IMR-90 (cell line): ENCODE measurements around the gene ARHGAP32. TPM values are rescaled to one million over a fixed set of nuclear protein-coding genes. Genes with fewer than 3 reads are reported as not detected.

Source experiments
- ATAC-seq: fragments of 200-7000 bp; cut with Tn5 transposase; 2 replicates; pipeline ENCODE4 v1.9.1; 2020; ENCODE audit warnings: low read depth, mild to moderate bottlenecking, moderate library complexity
- BruUV-seq: library from RNA; stranded (reverse); fragments of 400-500 nt; replicated peaks from 2 replicates; lab custom pipeline; 2021; lab: Mats Ljungman, UMichigan
- CTCF ChIA-PET: fragments of 300-600 bp; formaldehyde crosslinking; extraction: SDS; loops from one replicate; lab custom pipeline; 2021; ENCODE audit warnings: antibody characterized with exemption; lab: Yijun Ruan, JAX
- POLR2A ChIA-PET: fragments of 300-600 bp; sonication (Branson Sonifier 250); formaldehyde crosslinking; loops from one replicate; lab custom pipeline; 2022; ENCODE audit warnings: antibody characterized with exemption; ENCODE audit not compliant: unreplicated experiment; lab: Charles Lee
- DNase-seq: peaks from one replicate; pipeline ENCODE4 v3.0.0; 2013
- H2AFZ ChIP-seq: replicated peaks from 2 replicates; pipeline ENCODE3; 2013; ENCODE audit warnings: low read length, mild to moderate bottlenecking; ENCODE audit not compliant: poor library complexity
- H2AK5ac ChIP-seq: 2 replicates; pipeline ENCODE4 v1.6.1; 2013; ENCODE audit warnings: low read depth, low read length, inconsistent platforms
- H2AK9ac ChIP-seq: replicated peaks from 2 replicates; pipeline ENCODE3; 2013; ENCODE audit warnings: mild to moderate bottlenecking, low read depth, low read length, moderate library complexity; ENCODE audit not compliant: poor library complexity
- H2BK120ac ChIP-seq: 2 replicates; pipeline ENCODE4 v1.6.1; 2013; ENCODE audit warnings: low read depth, low read length, inconsistent platforms
- H2BK15ac ChIP-seq: 3 replicates; pipeline ENCODE4 v1.6.1; 2013; ENCODE audit warnings: low read depth, low read length, inconsistent platforms
- H2BK20ac ChIP-seq: 2 replicates; pipeline ENCODE4 v1.6.1; 2013; ENCODE audit warnings: low read depth, mild to moderate bottlenecking, inconsistent platforms, low read length, moderate library complexity
- H2BK5ac ChIP-seq: 2 replicates; pipeline ENCODE4 v1.6.1; 2013; ENCODE audit warnings: mild to moderate bottlenecking, low read depth, low read length, inconsistent platforms; ENCODE audit not compliant: poor library complexity, severe bottlenecking
- H3K14ac ChIP-seq: replicated peaks from 2 replicates; pipeline ENCODE4 v1.6.1; 2013; ENCODE audit warnings: low read depth, low read length, inconsistent platforms
- H3K18ac ChIP-seq: 2 replicates; pipeline ENCODE4 v1.6.1; 2013; ENCODE audit warnings: low read depth, low read length, control low read depth
- H3K23ac ChIP-seq: 2 replicates; pipeline ENCODE4 v1.6.1; 2013; ENCODE audit warnings: low read depth, low read length, inconsistent platforms
- H3K27ac ChIP-seq: 2 replicates; pipeline ENCODE4 v1.5.1; 2013; ENCODE audit warnings: mild to moderate bottlenecking, control low read depth, low read length; ENCODE audit not compliant: insufficient read depth
- H3K27me3 ChIP-seq: 2 replicates; pipeline ENCODE4 v1.6.1; 2013; ENCODE audit warnings: low read length; ENCODE audit not compliant: control insufficient read depth, insufficient read depth
- H3K36me3 ChIP-seq: 2 replicates; pipeline ENCODE4 v1.6.1; 2013; ENCODE audit warnings: low read length, mixed read lengths; ENCODE audit not compliant: control insufficient read depth, insufficient read depth
- H3K4ac ChIP-seq: 2 replicates; pipeline ENCODE4 v1.6.1; 2013; ENCODE audit warnings: low read depth, low read length, inconsistent platforms
- H3K4me1 ChIP-seq: 2 replicates; pipeline ENCODE4 v1.6.1; 2013; ENCODE audit warnings: low read length, mixed read lengths; ENCODE audit not compliant: control insufficient read depth, insufficient read depth
- H3K4me2 ChIP-seq: 2 replicates; pipeline ENCODE4 v1.6.1; 2013; ENCODE audit warnings: low read depth, mild to moderate bottlenecking, control low read depth, low read length, moderate library complexity
- H3K4me3 ChIP-seq: 2 replicates; pipeline ENCODE4 v1.5.1; 2013; ENCODE audit warnings: low read depth, mild to moderate bottlenecking, control low read depth, low read length, moderate library complexity; ENCODE audit not compliant: insufficient read depth
- H3K56ac ChIP-seq: 2 replicates; pipeline ENCODE4 v1.6.1; 2013; ENCODE audit warnings: low read length, inconsistent platforms; ENCODE audit not compliant: insufficient read depth; ENCODE audit errors: extremely low read depth
- H3K79me1 ChIP-seq, 2 experiments: 2 replicates each; pipeline ENCODE4 v1.6.1; 2013; ENCODE audit warnings: low read length in 2 of 2, inconsistent platforms in 1 of 2, low read depth in 1 of 2
- H3K9ac ChIP-seq: 2 replicates; pipeline ENCODE4 v1.6.1; 2013; ENCODE audit warnings: low read depth, low read length, control low read depth
- H3K9me1 ChIP-seq: 2 replicates; pipeline ENCODE4 v1.6.1; 2013; ENCODE audit warnings: low read length, inconsistent platforms; ENCODE audit not compliant: insufficient read depth
- H3K9me3 ChIP-seq: 2 replicates; pipeline ENCODE4 v1.6.1; 2013; ENCODE audit warnings: low read length; ENCODE audit not compliant: control insufficient read depth, insufficient read depth
- H4K20me1 ChIP-seq: 2 replicates; pipeline ENCODE4 v1.6.1; 2013; ENCODE audit warnings: low read length, inconsistent platforms; ENCODE audit not compliant: insufficient read depth
- H4K5ac ChIP-seq: 2 replicates; pipeline ENCODE4 v1.6.1; 2013; ENCODE audit warnings: mild to moderate bottlenecking, low read depth, low read length, control low read depth
- H4K8ac ChIP-seq, 2 experiments: 2 replicates each; pipeline ENCODE4 v1.6.1; 2013; ENCODE audit warnings: low read depth in 2 of 2, low read length in 2 of 2, control low read depth in 1 of 2, inconsistent platforms in 1 of 2
- H4K91ac ChIP-seq: 2 replicates; pipeline ENCODE4 v1.6.1; 2013; ENCODE audit warnings: low read depth, low read length, inconsistent platforms; ENCODE audit not compliant: insufficient read depth
- ELK1 ChIP-seq: fragments of 150-350 bp; IDR thresholded peaks from 2 replicates; pipeline ENCODE4 v1.6.1; 2016; ENCODE audit warnings: low read depth, mild to moderate bottlenecking, low read length, moderate library complexity, borderline replicate concordance
- MAZ ChIP-seq: IDR thresholded peaks from 2 replicates; pipeline ENCODE4 v1.6.1; 2012; ENCODE audit warnings: low read depth, mild to moderate bottlenecking, low read length, improper control_type of control experiment, moderate library complexity, borderline replicate concordance
- MXI1 ChIP-seq: IDR thresholded peaks from 2 replicates; pipeline ENCODE4 v1.6.1; 2012; ENCODE audit warnings: low read depth, mild to moderate bottlenecking, low read length, moderate library complexity, borderline replicate concordance
- POLR2A ChIP-seq: IDR thresholded peaks from 2 replicates; pipeline ENCODE4 v1.6.1; 2012; ENCODE audit warnings: mild to moderate bottlenecking, low read depth, low read length
- RCOR1 ChIP-seq: IDR thresholded peaks from 2 replicates; pipeline ENCODE4 v1.6.1; 2012; ENCODE audit warnings: mild to moderate bottlenecking, low read length, improper control_type of control experiment; ENCODE audit not compliant: insufficient replicate concordance
- SMC3 ChIP-seq: fragments of 150-350 bp; IDR thresholded peaks from 2 replicates; pipeline ENCODE4 v1.6.1; 2016; ENCODE audit warnings: low read depth, mild to moderate bottlenecking, antibody characterized with exemption, low read length, moderate library complexity
- USF2 ChIP-seq: fragments of 150-350 bp; IDR thresholded peaks from 2 replicates; pipeline ENCODE4 v1.6.1; 2017; ENCODE audit warnings: mild to moderate bottlenecking, antibody characterized with exemption, low read length, low read depth
- WGBS, 2 experiments: methylation state at CpG; one replicate each; pipeline versions ENCODE4 v1.1.5 to v1.1.7; 2013; ENCODE audit warnings: missing lambda C conversion rate in 2 of 2; ENCODE audit not compliant: insufficient read length in 1 of 2; ENCODE audit errors: extremely low coverage in 2 of 2; 5-methylcytosine and 5-hydroxymethylcytosine counted together
- dilution Hi-C: fragments of 300-500 bp; cut with HindIII; formaldehyde crosslinking; loops from one replicate; pipeline ENCODE4 v1.14.3; 2018; ENCODE audit warnings: low sequenced_read_pairs; ENCODE audit not compliant: unreplicated experiment
- in situ Hi-C: fragments of 300-500 bp; cut with MboI; formaldehyde crosslinking; loops from 3 replicates; pipeline ENCODE4 v1.14.3; 2019; ENCODE audit warnings: low sequenced_read_pairs, inconsistent platforms, mixed read lengths
- intact Hi-C: fragments of 100-400 bp; cut with micrococcal nuclease; formaldehyde crosslinking; loops from 2 replicates; pipeline ENCODE4 v1.10.0; 2022
- polyA plus RNA-seq, 3 experiments: library from polyadenylated mRNA; depleted of rRNA; stranded (reverse); fragments of >200 nt; gene quantifications; 2 replicates each; pipeline ENCODE4 v1.2.3, GENCODE V29; 2012; ENCODE audit warnings: low replicate concordance in 1 of 3
- total RNA-seq: library from RNA; depleted of rRNA; stranded (reverse); fragments of >200 nt; gene quantifications from 2 replicates; pipeline ENCODE4 v1.2.3, GENCODE V29; 2012
- TF ChIP-seq, protein P1 (sequence below): conservative IDR thresholded peaks from 2 replicates; pipeline ENCODE4 v1.5.1; 2012; ENCODE audit warnings: mild to moderate bottlenecking, low read depth, low read length, improper control_type of control experiment

The ARHGAP32 gene
- total and polyA plus RNA-seq, 2 of the 4 experiments (the other 2 are of a cell fraction), result 4.1 to 8.4 TPM

- peaks cover 7% of the 10 kb centered on the region for H3K27me3 ChIP-seq
- BruUV-seq, result no TSS peak
- no peaks in the 10 kb centered on the region for H3K9me3 ChIP-seq
- no peak overlapping the region for H3K9ac ChIP-seq
- ChIA-PET CTCF (interaction anchor here (1.2 kb wide), 1 partner anchor 68 kb away, joined by 3 read pairs; no protein-coding TSS in a partner anchor), POLR2A (no interaction called here)
- H3K27ac ChIP-seq, result no peak overlapping the region
- no peaks in the 10 kb centered on the region for H3K79me1 ChIP-seq
- no peak overlapping the region for H2AK5ac ChIP-seq
- H2AFZ ChIP-seq, result no peak overlapping the region
- H3K9me1 ChIP-seq, result no peaks in the 10 kb centered on the region
- intact Hi-C loops (loop anchor here (10.0 kb wide), 1 partner anchor 918 kb away; no protein-coding TSS in a partner anchor), dilution Hi-C loops (no loop called here), in situ Hi-C loops (loop anchor here (5.0 to 25.0 kb wide), 3 partner anchors 66 to 916 kb away; no protein-coding TSS in a partner anchor)
- no peaks in the 10 kb centered on the region for H3K4me1 ChIP-seq
- TF ChIP-seq USF2 (no peak), MXI1 (no peak), POLR2A (no peak), ELK1 (no peak), RCOR1 (no peak), SMC3 (no peak), MAZ (no peak)
- TF ChIP-seq, protein P1, sequence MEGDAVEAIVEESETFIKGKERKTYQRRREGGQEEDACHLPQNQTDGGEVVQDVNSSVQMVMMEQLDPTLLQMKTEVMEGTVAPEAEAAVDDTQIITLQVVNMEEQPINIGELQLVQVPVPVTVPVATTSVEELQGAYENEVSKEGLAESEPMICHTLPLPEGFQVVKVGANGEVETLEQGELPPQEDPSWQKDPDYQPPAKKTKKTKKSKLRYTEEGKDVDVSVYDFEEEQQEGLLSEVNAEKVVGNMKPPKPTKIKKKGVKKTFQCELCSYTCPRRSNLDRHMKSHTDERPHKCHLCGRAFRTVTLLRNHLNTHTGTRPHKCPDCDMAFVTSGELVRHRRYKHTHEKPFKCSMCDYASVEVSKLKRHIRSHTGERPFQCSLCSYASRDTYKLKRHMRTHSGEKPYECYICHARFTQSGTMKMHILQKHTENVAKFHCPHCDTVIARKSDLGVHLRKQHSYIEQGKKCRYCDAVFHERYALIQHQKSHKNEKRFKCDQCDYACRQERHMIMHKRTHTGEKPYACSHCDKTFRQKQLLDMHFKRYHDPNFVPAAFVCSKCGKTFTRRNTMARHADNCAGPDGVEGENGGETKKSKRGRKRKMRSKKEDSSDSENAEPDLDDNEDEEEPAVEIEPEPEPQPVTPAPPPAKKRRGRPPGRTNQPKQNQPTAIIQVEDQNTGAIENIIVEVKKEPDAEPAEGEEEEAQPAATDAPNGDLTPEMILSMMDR, result no peak
- no peak overlapping the region for H4K5ac ChIP-seq
- no peak for ATAC-seq
- H2BK5ac ChIP-seq, result no peak overlapping the region
- no peak overlapping the region for H4K8ac ChIP-seq
- no peak overlapping the region for H3K14ac ChIP-seq
- H2BK15ac ChIP-seq, result no peak overlapping the region
- H3K4ac ChIP-seq, result no peak overlapping the region
- H3K18ac ChIP-seq, result no peak overlapping the region
- no peak overlapping the region for H2AK9ac ChIP-seq
- no peaks in the 10 kb centered on the region for H4K20me1 ChIP-seq
- H2BK20ac ChIP-seq, result no peak overlapping the region
- H4K91ac ChIP-seq, result no peak overlapping the region
- WGBS, 2 experiments, result 80% methylated on average over 5 of the region's 16 CpGs; no CpG with 5 or more reads in 1 of the 2 experiments
- no peak overlapping the region for H3K4me2 ChIP-seq
- no peak for DNase-seq
- H3K36me3 ChIP-seq, result no peaks in the 10 kb centered on the region
- no peak overlapping the region for H2BK120ac ChIP-seq
- no peak overlapping the region for H3K4me3 ChIP-seq
- H3K23ac ChIP-seq, result no peak overlapping the region
- no peak overlapping the region for H3K56ac ChIP-seq
These were observed 239.0 kb downstream of the ARHGAP32 start for GRCh38 chr11:128953151-128953550.
